PC-3 (cell line): ENCODE measurements around the gene TTC12. TPM values are rescaled to one million over a fixed set of nuclear protein-coding genes. Genes with fewer than 3 reads are reported as not detected.

Source experiments
- ATAC-seq: fragments of 200-7000 bp; cut with Tn5 transposase; 2 replicates; pipeline ENCODE4 v1.9.1; 2020; ENCODE audit warnings: mild to moderate bottlenecking, moderate library complexity
- BruUV-seq: library from RNA; stranded (reverse); fragments of 400-500 nt; replicated peaks from 2 replicates; lab custom pipeline; 2021; lab: Mats Ljungman, UMichigan
- CTCF ChIA-PET: fragments of 300-600 bp; sonication (Branson Sonifier 250); formaldehyde crosslinking; loops from one replicate; lab custom pipeline; 2022; ENCODE audit warnings: antibody characterized with exemption; lab: Charles Lee
- POLR2A ChIA-PET: fragments of 300-600 bp; sonication (Branson Sonifier 250); formaldehyde crosslinking; loops from one replicate; lab custom pipeline; 2022; ENCODE audit warnings: antibody characterized with exemption; ENCODE audit not compliant: unreplicated experiment; lab: Charles Lee
- DNase-seq: peaks from one replicate; pipeline ENCODE4 v3.0.0-alpha.2; 2015
- H2AFZ ChIP-seq: fragments of 300-600 bp; sonication (generic); 2 replicates; pipeline ENCODE4 v1.6.0; 2016; ENCODE audit warnings: antibody characterized with exemption, low read length
- H3F3A ChIP-seq: fragments of 300-600 bp; sonication (generic); one replicate; pipeline ENCODE4 v1.6.0; 2017; ENCODE audit warnings: antibody characterized with exemption, low read length, control low read depth, mild to moderate bottlenecking; ENCODE audit not compliant: unreplicated experiment
- H3K27ac ChIP-seq: fragments of 300-600 bp; sonication (generic); 2 replicates; pipeline ENCODE4 v1.5.1; 2016; ENCODE audit warnings: mild to moderate bottlenecking, low read length
- H3K27me3 ChIP-seq: fragments of 300-600 bp; sonication (generic); 2 replicates; pipeline ENCODE4 v1.6.1; 2016; ENCODE audit warnings: low read length, mixed read lengths
- H3K36me3 ChIP-seq: fragments of 300-600 bp; sonication (generic); 2 replicates; pipeline ENCODE4 v1.6.1; 2016; ENCODE audit warnings: low read depth, mixed run types, low read length, mixed read lengths
- H3K4me1 ChIP-seq: fragments of 300-600 bp; sonication (generic); 2 replicates; pipeline ENCODE4 v1.5.1; 2016; ENCODE audit warnings: low read length; ENCODE audit not compliant: insufficient read depth
- H3K4me2 ChIP-seq: fragments of 300-600 bp; sonication (generic); 2 replicates; pipeline ENCODE4 v1.6.0; 2016; ENCODE audit warnings: low read length
- H3K4me3 ChIP-seq: fragments of 300-600 bp; sonication (generic); 2 replicates; pipeline ENCODE4 v1.5.1; 2016; ENCODE audit warnings: mild to moderate bottlenecking, low read length, mixed read lengths
- H3K79me2 ChIP-seq: fragments of 300-600 bp; sonication (generic); 2 replicates; pipeline ENCODE4 v1.6.1; 2017; ENCODE audit warnings: low read length, mixed read lengths
- H3K9ac ChIP-seq: fragments of 300-600 bp; sonication (generic); 2 replicates; pipeline ENCODE4 v1.6.0; 2016; ENCODE audit warnings: mild to moderate bottlenecking, low read length
- H3K9me2 ChIP-seq: fragments of 300-600 bp; sonication (generic); replicated peaks from 2 replicates; pipeline ENCODE4 v1.6.1; 2016; ENCODE audit warnings: mixed run types, low read length, mixed read lengths
- H3K9me3 ChIP-seq: fragments of 300-600 bp; sonication (generic); 2 replicates; pipeline ENCODE4 v1.6.1; 2016; ENCODE audit warnings: low read length, mixed read lengths
- H4K20me1 ChIP-seq: fragments of 300-600 bp; sonication (generic); 2 replicates; pipeline ENCODE4 v1.6.1; 2016; ENCODE audit warnings: low read length, mixed read lengths
- EZH2 ChIP-seq: fragments of 300-600 bp; sonication (generic); IDR thresholded peaks from one replicate; pipeline ENCODE4 v1.6.1; 2017; ENCODE audit warnings: antibody characterized with exemption, mild to moderate bottlenecking, low read length; ENCODE audit not compliant: unreplicated experiment
- EZH2phosphoT487 ChIP-seq: fragments of 300-600 bp; sonication (generic); IDR thresholded peaks from 2 replicates; pipeline ENCODE4 v1.6.1; 2018; ENCODE audit warnings: mild to moderate bottlenecking, antibody characterized with exemption, low read length, borderline replicate concordance
- intact Hi-C: fragments of 100-400 bp; cut with micrococcal nuclease; formaldehyde crosslinking; loops from 2 replicates; pipeline ENCODE4 v1.9.0; 2023
- total RNA-seq: library from RNA; depleted of rRNA; stranded (reverse); fragments of >200 nt; gene quantifications from 2 replicates; pipeline ENCODE4 v1.2.3, GENCODE V29; 2014
- TF ChIP-seq, protein P1 (sequence below): fragments of 300-600 bp; sonication (generic); conservative IDR thresholded peaks from 2 replicates; pipeline ENCODE4 v1.5.1; 2017; ENCODE audit warnings: antibody characterized with exemption, low read depth, mild to moderate bottlenecking, low read length

Gene TTC12
- total RNA-seq, 1 experiment from 2014 or later, result 13.1 TPM

GRCh38 chr11:113304916-113305315 lies 9.5 kb upstream of the TTC12 start:
- Histone ChIP-seq H4K20me1 (no peaks in the 10 kb centered on the region), H3K9me3 (no peaks in the 10 kb centered on the region), H3F3A (no peaks in the 10 kb centered on the region), H3K79me2 (no peaks in the 10 kb centered on the region), H3K9me2 (no peaks in the 10 kb centered on the region), H3K36me3 (no peaks in the 10 kb centered on the region), H2AFZ (no peak overlapping the region), H3K4me2 (no peak overlapping the region), H3K9ac (no peak overlapping the region), H3K4me1 (0 out of 2 replicates have a peak, but pooled peaks cover 4% of the 10 kb centered on the region), H3K4me3 (no peak overlapping the region), H3K27me3 (peaks cover 10% of the 10 kb centered on the region; the same call in 1 of the 2 replicates), H3K27ac (no peak overlapping the region)
- no peak for DNase-seq
- POLR2A ChIA-PET, result no interaction called here
- intact Hi-C loops, result loop anchor here (1.0 to 5.0 kb wide), 5 partner anchors 189 to 957 kb away; no protein-coding TSS in a partner anchor
- ATAC-seq, result no peak
- TF ChIP-seq EZH2phosphoT487 (no peak), EZH2 (no peak)
- TF ChIP-seq, protein P1, sequence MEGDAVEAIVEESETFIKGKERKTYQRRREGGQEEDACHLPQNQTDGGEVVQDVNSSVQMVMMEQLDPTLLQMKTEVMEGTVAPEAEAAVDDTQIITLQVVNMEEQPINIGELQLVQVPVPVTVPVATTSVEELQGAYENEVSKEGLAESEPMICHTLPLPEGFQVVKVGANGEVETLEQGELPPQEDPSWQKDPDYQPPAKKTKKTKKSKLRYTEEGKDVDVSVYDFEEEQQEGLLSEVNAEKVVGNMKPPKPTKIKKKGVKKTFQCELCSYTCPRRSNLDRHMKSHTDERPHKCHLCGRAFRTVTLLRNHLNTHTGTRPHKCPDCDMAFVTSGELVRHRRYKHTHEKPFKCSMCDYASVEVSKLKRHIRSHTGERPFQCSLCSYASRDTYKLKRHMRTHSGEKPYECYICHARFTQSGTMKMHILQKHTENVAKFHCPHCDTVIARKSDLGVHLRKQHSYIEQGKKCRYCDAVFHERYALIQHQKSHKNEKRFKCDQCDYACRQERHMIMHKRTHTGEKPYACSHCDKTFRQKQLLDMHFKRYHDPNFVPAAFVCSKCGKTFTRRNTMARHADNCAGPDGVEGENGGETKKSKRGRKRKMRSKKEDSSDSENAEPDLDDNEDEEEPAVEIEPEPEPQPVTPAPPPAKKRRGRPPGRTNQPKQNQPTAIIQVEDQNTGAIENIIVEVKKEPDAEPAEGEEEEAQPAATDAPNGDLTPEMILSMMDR, result no peak
- CTCF ChIA-PET, result no interaction called here
- BruUV-seq, result no TSS peak

GRCh38 chr11:113305440-113306336 lies 8.7 kb upstream of the TTC12 start:
- H3K4me1 ChIP-seq, result 0 out of 2 replicates have a peak, but pooled peaks cover 4% of the 10 kb centered on the region
- peak; percentile 90 for DNase-seq
- H3K4me2 ChIP-seq, result no peak overlapping the region
- ChIA-PET CTCF (no interaction called here), POLR2A (no interaction called here)
- no peak overlapping the region for H3K4me3 ChIP-seq
- H3K79me2 ChIP-seq, result no peaks in the 10 kb centered on the region
- ATAC-seq, result peak; percentile 100
- no peaks in the 10 kb centered on the region for H3K36me3 ChIP-seq
- TF ChIP-seq EZH2, result no peak
- TF ChIP-seq, protein P1, result peak; percentile 99
- no peak overlapping the region for H3K27ac ChIP-seq
- H3K9me3 ChIP-seq, result no peaks in the 10 kb centered on the region
- H3K9ac ChIP-seq, result no peak overlapping the region
- H4K20me1 ChIP-seq, result no peaks in the 10 kb centered on the region
- no TSS peak for BruUV-seq
- no peak overlapping the region for H2AFZ ChIP-seq
- H3F3A ChIP-seq, result no peaks in the 10 kb centered on the region
- intact Hi-C loops, result loop anchor here (1.0 to 5.0 kb wide), 5 partner anchors 189 to 957 kb away; no protein-coding TSS in a partner anchor
- no peaks in the 10 kb centered on the region for H3K9me2 ChIP-seq
- H3K27me3 ChIP-seq, result peaks cover 3% of the 10 kb centered on the region; the same call in 1 of the 2 replicates

GRCh38 chr11:113308601-113309000 lies 5.8 kb upstream of the TTC12 start:
- no peak overlapping the region for H3K9ac ChIP-seq
- H3K27ac ChIP-seq, result no peak overlapping the region
- no peaks in the 10 kb centered on the region for H3K36me3 ChIP-seq
- H3K27me3 ChIP-seq, result no peaks in the 10 kb centered on the region
- DNase-seq (no peak), ATAC-seq (no peak)
- intact Hi-C loops, result loop anchor here (5.0 kb wide), 1 partner anchor 954 kb away; no protein-coding TSS in a partner anchor
- TF ChIP-seq EZH2phosphoT487 (no peak), EZH2 (no peak)
- TF ChIP-seq, protein P1, result no peak
- no peaks in the 10 kb centered on the region for H3K79me2 ChIP-seq
- H2AFZ ChIP-seq, result no peak overlapping the region
- BruUV-seq, result no TSS peak
- H3K4me3 ChIP-seq, result no peak overlapping the region
- H3K9me3 ChIP-seq, result no peaks in the 10 kb centered on the region
- no peaks in the 10 kb centered on the region for H3F3A ChIP-seq
- no peaks in the 10 kb centered on the region for H4K20me1 ChIP-seq
- no peak overlapping the region for H3K4me2 ChIP-seq
- no peaks in the 10 kb centered on the region for H3K9me2 ChIP-seq
- ChIA-PET POLR2A (no interaction called here), CTCF (no interaction called here)
- 0 out of 2 replicates have a peak, but pooled peaks cover 7% of the 10 kb centered on the region for H3K4me1 ChIP-seq
